ENCODE results near the gene TBC1D3B.
"Not testable (repeated sequence)": the region's sequence is repeated elsewhere in the genome, so short reads cannot be mapped to it uniquely, and the experiment has no call there.

DNA sequence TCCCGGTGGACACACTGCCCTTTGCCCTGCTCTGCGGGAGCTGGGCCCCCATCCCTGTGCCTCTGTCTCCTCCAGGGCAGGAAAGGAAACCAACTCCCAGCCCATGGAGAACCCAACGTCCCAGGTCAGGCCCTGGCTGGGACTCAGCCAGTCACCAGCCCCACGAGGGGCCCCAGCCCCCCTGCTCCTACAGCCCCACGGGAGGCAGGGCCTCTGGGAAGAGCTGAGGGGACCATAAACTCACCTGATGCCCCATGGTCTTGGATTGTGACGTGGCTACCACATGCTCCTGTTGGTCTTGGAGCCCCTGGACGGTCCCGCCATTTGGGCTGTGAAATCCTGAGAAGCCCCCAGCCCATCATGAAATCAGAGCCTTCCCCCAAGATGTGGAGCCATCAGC lies 7.6 kb downstream of the TBC1D3B start:
- TF ChIP-seq, protein P1, sequence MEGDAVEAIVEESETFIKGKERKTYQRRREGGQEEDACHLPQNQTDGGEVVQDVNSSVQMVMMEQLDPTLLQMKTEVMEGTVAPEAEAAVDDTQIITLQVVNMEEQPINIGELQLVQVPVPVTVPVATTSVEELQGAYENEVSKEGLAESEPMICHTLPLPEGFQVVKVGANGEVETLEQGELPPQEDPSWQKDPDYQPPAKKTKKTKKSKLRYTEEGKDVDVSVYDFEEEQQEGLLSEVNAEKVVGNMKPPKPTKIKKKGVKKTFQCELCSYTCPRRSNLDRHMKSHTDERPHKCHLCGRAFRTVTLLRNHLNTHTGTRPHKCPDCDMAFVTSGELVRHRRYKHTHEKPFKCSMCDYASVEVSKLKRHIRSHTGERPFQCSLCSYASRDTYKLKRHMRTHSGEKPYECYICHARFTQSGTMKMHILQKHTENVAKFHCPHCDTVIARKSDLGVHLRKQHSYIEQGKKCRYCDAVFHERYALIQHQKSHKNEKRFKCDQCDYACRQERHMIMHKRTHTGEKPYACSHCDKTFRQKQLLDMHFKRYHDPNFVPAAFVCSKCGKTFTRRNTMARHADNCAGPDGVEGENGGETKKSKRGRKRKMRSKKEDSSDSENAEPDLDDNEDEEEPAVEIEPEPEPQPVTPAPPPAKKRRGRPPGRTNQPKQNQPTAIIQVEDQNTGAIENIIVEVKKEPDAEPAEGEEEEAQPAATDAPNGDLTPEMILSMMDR (IDR thresholded peaks at IDR 0.05), result not testable (repeated sequence)
- TF ChIP-seq POLR2A (IDR thresholded peaks at IDR 0.05), result not testable (repeated sequence)
